ENCODE data around the gene PHF20. TPM values are rescaled to one million over a fixed set of nuclear protein-coding genes. Genes with fewer than 3 reads are reported as not detected.
A peak's percentile ranks its signal among the peaks of the same experiment; 100 is the strongest.
"Not testable (repeated sequence)": the region's sequence is repeated elsewhere in the genome, so short reads cannot be mapped to it uniquely, and the experiment has no call there.

Gene PHF20
- total and polyA plus RNA-seq, 2 donors (not counting 3 experiments of a cell fraction or from before 2014, with no cell fraction given): 25.0 to 45.8 TPM

DNA sequence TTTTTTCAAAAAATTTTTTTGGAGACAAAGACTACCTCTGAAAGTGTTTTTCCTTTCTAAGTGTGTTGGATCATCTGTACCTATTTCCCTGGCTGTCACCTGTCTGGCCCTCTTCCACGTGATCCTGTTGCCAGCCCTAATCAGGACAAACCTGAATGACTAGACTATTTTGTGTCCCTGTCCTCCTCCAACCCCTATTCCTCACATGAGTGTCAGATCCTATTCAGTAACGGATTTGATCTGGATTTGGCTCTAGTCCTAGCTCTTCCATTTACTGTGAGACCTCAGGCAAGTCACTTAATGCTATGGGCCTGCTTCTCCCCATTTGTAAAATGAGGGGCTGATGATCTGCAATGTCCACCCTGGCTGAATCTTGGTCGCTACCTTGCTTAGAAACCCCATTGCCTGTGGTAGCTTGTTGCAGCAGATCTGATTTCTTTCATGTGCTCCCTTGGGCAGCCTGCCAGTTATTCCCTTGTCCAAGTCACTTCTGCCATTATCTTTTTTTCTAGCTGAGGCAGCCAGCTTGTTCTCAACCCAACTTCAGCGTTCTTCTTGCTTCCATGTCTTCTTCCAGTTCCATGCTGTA lies 4.8 kb downstream of the PHF20 start:
- peak; percentile 51 for DNase-seq (ENCODE audit: low read depth, low spot score)
- dilution Hi-C loops (cut with MboI; ENCODE audit: extremely low pct_ligation_motif_present, low sequenced_read_pairs): no loop called here
- Histone ChIP-seq H3K4me1 (ENCODE audit: control insufficient read depth, extremely low read depth, insufficient read depth, low read length) (peaks cover 13% of the 10 kb centered on the region), H3K27ac (ENCODE audit: insufficient read depth, low read depth, low read length) (no peak overlapping the region), H3K4me3 (replicated peaks in 1 of 3; ENCODE audit: insufficient read depth in 1 of 3, low read depth in 1 of 3, low read length in 3 of 3) (no peak overlapping the region), H2AFZ (ENCODE audit: low read depth, low read length) (no peak overlapping the region), H3K27me3 (ENCODE audit: control insufficient read depth in 2 of 2, insufficient read depth in 2 of 2, low read length in 2 of 2) (no peaks in the 10 kb centered on the region), H3K9me3 (replicated peaks; ENCODE audit: control insufficient read depth, insufficient read depth, low read length) (no peaks in the 10 kb centered on the region), H3K9ac (replicated peaks; ENCODE audit: extremely low read depth, insufficient read depth, low read length) (no peak overlapping the region), H4K20me1 (replicated peaks; ENCODE audit: control insufficient read depth, extremely low read depth, insufficient read depth, low read length) (no peaks in the 10 kb centered on the region), H3K4me2 (ENCODE audit: insufficient read depth, low read length) (no peak overlapping the region), H3K36me3 (ENCODE audit: control insufficient read depth in 2 of 2, extremely low read depth in 1 of 2, insufficient read depth in 2 of 2, low read length in 2 of 2) (peaks cover 2% of the 10 kb centered on the region in 2 experiments), H3K9me1 (replicated peaks; ENCODE audit: control insufficient read depth, extremely low read depth, insufficient read depth, low read length) (no peaks in the 10 kb centered on the region), H3K79me2 (ENCODE audit: control insufficient read depth, insufficient read depth, low read length) (peaks cover 78% of the 10 kb centered on the region)
- TF ChIP-seq MYC (IDR thresholded peaks at IDR 0.05; ENCODE audit: low read depth, low read length) (no peak), POLR2AphosphoS5 (IDR thresholded peaks at IDR 0.05; ENCODE audit: insufficient read depth, low read depth, low read length) (no peak)
- POLR2A ChIA-PET: interaction anchor here (0.6 to 0.9 kb wide), 2 partner anchors 22 to 34 kb away, joined by 3 to 8 read pairs; partner anchors contain the start of gene RBM39
- intact Hi-C loops (cut with micrococcal nuclease): no loop called here
- BruUV-seq (replicated peaks): no TSS peak
- CTCF ChIA-PET: interaction anchor here (0.8 to 1.4 kb wide), 3 partner anchors 20 to 107 kb away, joined by 4 read pairs; no protein-coding TSS in a partner anchor
- FAIRE-seq: peak; percentile 67

DNA sequence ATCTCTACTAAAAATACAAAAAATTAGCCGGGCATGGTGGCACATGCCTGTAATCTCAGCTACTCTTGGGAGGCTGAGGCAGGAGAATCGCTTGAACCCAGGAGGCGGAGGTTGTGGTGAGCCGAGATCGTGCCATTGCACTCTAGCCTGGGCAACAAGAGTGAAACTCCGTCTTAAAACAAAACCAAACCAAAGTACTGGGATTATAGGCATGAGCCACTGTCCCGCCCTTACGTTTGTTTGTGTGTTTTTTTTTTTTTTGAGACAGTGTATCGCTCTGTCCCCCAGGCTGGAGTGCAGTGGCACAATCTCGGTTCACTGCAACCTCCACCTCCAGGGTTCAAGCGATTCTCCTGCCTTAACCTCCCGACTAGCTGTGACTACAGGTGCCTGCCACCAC lies 12.0 kb downstream of the PHF20 start:
- POLR2A ChIA-PET; H3K4me2 ChIP-seq (ENCODE audit: insufficient read depth, low read length); H3K9me3 ChIP-seq (replicated peaks; ENCODE audit: control insufficient read depth, insufficient read depth, low read length); BruUV-seq (replicated peaks); H3K27ac ChIP-seq (ENCODE audit: insufficient read depth, low read depth, low read length); CTCF ChIA-PET; H3K9me1 ChIP-seq (replicated peaks; ENCODE audit: control insufficient read depth, extremely low read depth, insufficient read depth, low read length); H3K4me3 ChIP-seq (replicated peaks in 1 of 3; ENCODE audit: insufficient read depth in 1 of 3, low read depth in 1 of 3, low read length in 3 of 3); DNase-seq (ENCODE audit: low read depth, low spot score); H3K36me3 ChIP-seq (ENCODE audit: control insufficient read depth in 2 of 2, extremely low read depth in 1 of 2, insufficient read depth in 2 of 2, low read length in 2 of 2); dilution Hi-C loops (cut with MboI; ENCODE audit: extremely low pct_ligation_motif_present, low sequenced_read_pairs); H3K9ac ChIP-seq (replicated peaks; ENCODE audit: extremely low read depth, insufficient read depth, low read length); H4K20me1 ChIP-seq (replicated peaks; ENCODE audit: control insufficient read depth, extremely low read depth, insufficient read depth, low read length); H3K4me1 ChIP-seq (ENCODE audit: control insufficient read depth, extremely low read depth, insufficient read depth, low read length); intact Hi-C loops (cut with micrococcal nuclease); FAIRE-seq; H2AFZ ChIP-seq (ENCODE audit: low read depth, low read length); H3K27me3 ChIP-seq (ENCODE audit: control insufficient read depth in 2 of 2, insufficient read depth in 2 of 2, low read length in 2 of 2): not testable (repeated sequence)
- peaks cover 50% of the 10 kb centered on the region for H3K79me2 ChIP-seq (ENCODE audit: control insufficient read depth, insufficient read depth, low read length)

DNA sequence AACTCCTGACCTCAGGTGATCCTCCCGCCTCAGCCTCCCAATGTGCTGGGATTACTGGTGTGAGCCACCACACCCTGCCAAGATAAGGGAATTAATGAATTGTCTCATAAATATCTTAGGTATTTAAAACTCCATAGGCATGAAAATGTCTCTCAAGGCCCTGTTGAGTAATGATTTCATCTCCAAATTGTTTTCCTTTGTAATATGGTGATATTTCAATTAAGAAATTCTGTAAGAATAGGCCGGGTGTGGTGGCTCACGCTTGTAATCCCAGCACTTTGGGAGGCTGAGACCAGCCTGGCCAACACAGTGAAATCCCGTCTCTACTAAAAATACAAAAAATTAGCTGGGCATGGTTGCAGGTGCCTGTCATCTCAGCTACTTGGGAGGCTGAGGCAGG lies 13.7 kb downstream of the PHF20 start:
- H2AFZ ChIP-seq (ENCODE audit: low read depth, low read length); FAIRE-seq; H3K4me1 ChIP-seq (ENCODE audit: control insufficient read depth, extremely low read depth, insufficient read depth, low read length); intact Hi-C loops (cut with micrococcal nuclease); DNase-seq (ENCODE audit: low read depth, low spot score); CTCF ChIA-PET; H3K27ac ChIP-seq (ENCODE audit: insufficient read depth, low read depth, low read length); H3K36me3 ChIP-seq (ENCODE audit: control insufficient read depth in 2 of 2, extremely low read depth in 1 of 2, insufficient read depth in 2 of 2, low read length in 2 of 2); BruUV-seq (replicated peaks); H3K27me3 ChIP-seq (ENCODE audit: control insufficient read depth in 2 of 2, insufficient read depth in 2 of 2, low read length in 2 of 2); H3K4me2 ChIP-seq (ENCODE audit: insufficient read depth, low read length); H3K9me3 ChIP-seq (replicated peaks; ENCODE audit: control insufficient read depth, insufficient read depth, low read length); H3K9me1 ChIP-seq (replicated peaks; ENCODE audit: control insufficient read depth, extremely low read depth, insufficient read depth, low read length); H3K4me3 ChIP-seq (replicated peaks in 1 of 3; ENCODE audit: insufficient read depth in 1 of 3, low read depth in 1 of 3, low read length in 3 of 3); H4K20me1 ChIP-seq (replicated peaks; ENCODE audit: control insufficient read depth, extremely low read depth, insufficient read depth, low read length); dilution Hi-C loops (cut with MboI; ENCODE audit: extremely low pct_ligation_motif_present, low sequenced_read_pairs); H3K9ac ChIP-seq (replicated peaks; ENCODE audit: extremely low read depth, insufficient read depth, low read length): not testable (repeated sequence)
- peaks cover 48% of the 10 kb centered on the region for H3K79me2 ChIP-seq (ENCODE audit: control insufficient read depth, insufficient read depth, low read length)
- POLR2A ChIA-PET: interaction anchor here (0.9 kb wide), 1 partner anchor 42 kb away, joined by 8 read pairs; no protein-coding TSS in a partner anchor
